Spinal cord (tissue), 10 donors: ENCODE data around the gene INPP4A. TPM values are rescaled to one million over a fixed set of nuclear protein-coding genes. Genes with fewer than 3 reads are reported as not detected.
"Not testable (repeated sequence)": the region's sequence is repeated elsewhere in the genome, so short reads cannot be mapped to it uniquely, and the experiment has no call there.

Source experiments
- DNase-seq, 6 donors: peaks; one replicate each; pipeline versions ENCODE4 v3.0.0 to v3.0.0-alpha.2; 2013 to 2015; ENCODE audit warnings: low spot score in 6 of 6, low read depth in 4 of 6
- H3K27ac ChIP-seq: one replicate; pipeline ENCODE4 v1.5.1; 2013; ENCODE audit warnings: low read depth, low read length, control low read depth
- H3K27me3 ChIP-seq: one replicate; pipeline ENCODE4 v1.6.1; 2013; ENCODE audit warnings: low read length; ENCODE audit not compliant: control insufficient read depth, insufficient read depth
- H3K36me3 ChIP-seq: one replicate; pipeline ENCODE4 v1.6.1; 2013; ENCODE audit warnings: low read length; ENCODE audit not compliant: control insufficient read depth, insufficient read depth
- H3K4me1 ChIP-seq: one replicate; pipeline ENCODE4 v1.6.1; 2013; ENCODE audit warnings: low read length; ENCODE audit not compliant: control insufficient read depth, insufficient read depth
- H3K4me3 ChIP-seq: one replicate; pipeline ENCODE4 v1.5.1; 2013; ENCODE audit warnings: low read depth, low read length, control low read depth
- H3K9me3 ChIP-seq: one replicate; pipeline ENCODE4 v1.6.1; 2013; ENCODE audit warnings: low read length; ENCODE audit not compliant: control insufficient read depth, insufficient read depth
- WGBS: methylation state at CpG from one replicate; pipeline ENCODE4 v1.1.5; 2013; ENCODE audit warnings: missing lambda C conversion rate; ENCODE audit not compliant: insufficient coverage; 5-methylcytosine and 5-hydroxymethylcytosine counted together
- polyA plus RNA-seq, 2 donors: library from polyadenylated mRNA; unstranded; fragments of 120-200 nt; gene quantifications; one replicate each; pipeline ENCODE4 v1.2.1, GENCODE V29; 2013; ENCODE audit not compliant: insufficient read length in 2 of 2
- total RNA-seq, 2 donors: library from RNA; depleted of rRNA in 1 of 2; stranded (reverse); fragments of 120-200 nt in 1 of 2; fragments of >200 nt in 1 of 2; gene quantifications; one replicate each; pipeline versions ENCODE4 v1.2.3 to v1.2.4, GENCODE V29; 2013 to 2014
- donor health status: healthy.

The INPP4A gene
- total and polyA plus RNA-seq, 4 donors: 31.2 to 55.0 (median 42.0) TPM

DNA sequence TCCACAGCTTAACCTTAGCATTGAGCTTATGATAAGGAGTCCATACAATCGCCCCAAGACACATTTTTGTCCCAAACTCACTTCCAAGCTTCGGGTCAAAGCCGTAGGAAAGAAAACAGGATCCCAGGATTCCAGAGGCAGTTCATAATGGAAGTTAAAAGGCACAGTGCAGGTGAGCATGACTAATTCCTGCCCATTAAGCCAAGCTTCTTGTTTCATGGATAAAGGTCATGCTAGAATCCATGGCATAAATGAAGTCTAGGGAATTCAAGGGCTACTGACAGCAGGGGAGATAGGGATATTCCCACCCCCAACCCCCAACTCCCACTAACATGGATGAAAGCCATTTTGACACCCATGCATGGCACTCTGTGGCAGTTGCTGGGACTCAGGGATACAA is 10.2 kb upstream of the INPP4A start:
- Histone ChIP-seq H3K27me3 (no peaks in the 10 kb centered on the region), H3K4me1 (no peaks in the 10 kb centered on the region), H3K36me3 (no peaks in the 10 kb centered on the region), H3K9me3 (no peaks in the 10 kb centered on the region), H3K4me3 (no peak overlapping the region), H3K27ac (no peak overlapping the region)
- no peak for DNase-seq
- WGBS: no CpG with 5 or more reads among the region's 3 CpGs

DNA sequence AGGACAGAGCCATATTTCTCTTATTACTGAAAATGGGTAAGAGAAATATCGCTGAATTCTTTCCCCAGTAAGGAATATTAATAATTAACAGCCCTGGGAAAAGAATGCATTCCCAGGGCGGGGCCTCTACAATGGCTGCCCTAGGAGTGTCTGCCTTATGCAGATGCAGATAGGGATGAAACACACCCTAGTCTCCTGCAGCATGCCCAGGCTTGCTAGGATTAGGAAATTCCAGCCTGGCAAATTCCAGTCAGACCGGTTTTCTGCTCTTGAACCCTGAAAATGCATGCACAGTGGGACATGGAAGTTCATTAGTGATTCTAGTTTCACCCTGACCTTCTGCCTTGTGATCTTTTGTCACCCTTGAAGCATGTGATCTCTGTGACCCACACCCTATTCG is 9.0 kb upstream of the INPP4A start:
- WGBS: 83% methylated on average over 3 of the region's 4 CpGs
- not testable (repeated sequence) for H3K9me3 ChIP-seq, H3K36me3 ChIP-seq, H3K4me1 ChIP-seq, H3K27ac ChIP-seq, H3K4me3 ChIP-seq, H3K27me3 ChIP-seq, DNase-seq

GRCh38 chr2:98436734-98437133 is 7.9 kb upstream of the INPP4A start:
- Histone ChIP-seq H3K36me3 (no peaks in the 10 kb centered on the region), H3K4me3 (no peak overlapping the region), H3K27ac (no peak overlapping the region), H3K4me1 (no peaks in the 10 kb centered on the region), H3K27me3 (no peaks in the 10 kb centered on the region), H3K9me3 (no peaks in the 10 kb centered on the region)
- DNase-seq: no peak
- WGBS: no CpG with 5 or more reads among the region's 4 CpGs

GRCh38 chr2:98438190-98439133 is 6.2 kb upstream of the INPP4A start:
- no CpG with 5 or more reads among the region's 1 CpG for WGBS

DNA sequence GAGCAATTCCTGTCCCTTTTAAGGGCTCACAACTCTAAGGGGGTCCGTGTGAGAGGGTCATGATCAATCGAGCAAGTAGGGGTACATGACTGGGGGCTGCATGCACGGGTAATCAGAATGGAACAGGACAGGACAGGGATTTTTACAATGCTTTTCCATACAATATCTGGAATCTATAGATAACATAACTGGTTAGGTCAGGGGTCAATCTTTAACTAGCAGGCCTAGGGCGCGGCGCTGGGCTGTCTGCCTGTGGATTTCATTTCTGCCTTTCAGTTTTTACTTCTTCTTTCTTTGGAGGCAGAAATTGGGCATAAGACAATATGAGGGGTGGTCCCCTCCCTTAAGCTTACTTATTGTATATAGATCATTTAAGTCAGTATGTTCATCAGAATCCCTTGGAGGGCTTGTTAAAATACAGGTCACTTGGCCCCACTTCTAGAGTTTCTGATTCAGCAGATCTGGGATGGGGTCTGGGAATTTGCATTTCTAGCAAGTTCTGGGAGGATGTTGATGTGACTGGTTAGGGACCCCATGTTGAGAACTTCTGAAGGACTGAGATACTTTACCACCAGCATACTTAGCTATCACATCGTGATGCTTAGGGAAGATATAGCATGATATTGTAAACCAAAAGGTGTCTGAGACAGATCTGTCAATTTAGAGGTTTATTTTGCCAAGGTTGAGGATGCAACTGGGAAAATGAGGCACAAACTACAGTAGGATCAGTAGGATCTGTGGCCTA is 2.8 kb upstream of the INPP4A start:
- Histone ChIP-seq H3K4me3 (no peak overlapping the region), H3K9me3 (no peaks in the 10 kb centered on the region), H3K27ac (no peak overlapping the region), H3K27me3 (no peaks in the 10 kb centered on the region), H3K4me1 (peaks cover 10% of the 10 kb centered on the region), H3K36me3 (no peaks in the 10 kb centered on the region)
- DNase-seq: no peak
- 80% methylated on average over 2 of the region's 7 CpGs for WGBS

More at GRCh38 chr2:98438190-98439133, 6.2 kb upstream of the INPP4A start:
- Histone ChIP-seq H3K27me3 (no peaks in the 10 kb centered on the region), H3K4me1 (no peaks in the 10 kb centered on the region), H3K4me3 (no peak overlapping the region), H3K36me3 (no peaks in the 10 kb centered on the region), H3K9me3 (no peaks in the 10 kb centered on the region), H3K27ac (no peak overlapping the region)
- no peak for DNase-seq

GRCh38 chr2:98442488-98442887 is 2.2 kb upstream of the INPP4A start:
- Histone ChIP-seq H3K4me3 (no peak overlapping the region), H3K4me1 (peaks cover 12% of the 10 kb centered on the region), H3K27me3 (no peaks in the 10 kb centered on the region), H3K9me3 (no peaks in the 10 kb centered on the region), H3K27ac (no peak overlapping the region), H3K36me3 (no peaks in the 10 kb centered on the region)
- no peak for DNase-seq
- 90% methylated on average over 2 of the region's 4 CpGs for WGBS

- peaks cover 12% of the 10 kb centered on the region for H3K4me1 ChIP-seq
- 0% methylated on average over 27 of the region's 34 CpGs for WGBS
- no peaks in the 10 kb centered on the region for H3K9me3 ChIP-seq
- peak overlapping the region; percentile 56 for H3K4me3 ChIP-seq
- H3K27me3 ChIP-seq: no peaks in the 10 kb centered on the region
- no peaks in the 10 kb centered on the region for H3K36me3 ChIP-seq
- DNase-seq: peak in 2 of 6 donors; percentile 54 to 62
- H3K27ac ChIP-seq: peak overlapping the region; percentile 33
These were observed 572 bp downstream of the INPP4A start for GRCh38 chr2:98445177-98445682.

DNA sequence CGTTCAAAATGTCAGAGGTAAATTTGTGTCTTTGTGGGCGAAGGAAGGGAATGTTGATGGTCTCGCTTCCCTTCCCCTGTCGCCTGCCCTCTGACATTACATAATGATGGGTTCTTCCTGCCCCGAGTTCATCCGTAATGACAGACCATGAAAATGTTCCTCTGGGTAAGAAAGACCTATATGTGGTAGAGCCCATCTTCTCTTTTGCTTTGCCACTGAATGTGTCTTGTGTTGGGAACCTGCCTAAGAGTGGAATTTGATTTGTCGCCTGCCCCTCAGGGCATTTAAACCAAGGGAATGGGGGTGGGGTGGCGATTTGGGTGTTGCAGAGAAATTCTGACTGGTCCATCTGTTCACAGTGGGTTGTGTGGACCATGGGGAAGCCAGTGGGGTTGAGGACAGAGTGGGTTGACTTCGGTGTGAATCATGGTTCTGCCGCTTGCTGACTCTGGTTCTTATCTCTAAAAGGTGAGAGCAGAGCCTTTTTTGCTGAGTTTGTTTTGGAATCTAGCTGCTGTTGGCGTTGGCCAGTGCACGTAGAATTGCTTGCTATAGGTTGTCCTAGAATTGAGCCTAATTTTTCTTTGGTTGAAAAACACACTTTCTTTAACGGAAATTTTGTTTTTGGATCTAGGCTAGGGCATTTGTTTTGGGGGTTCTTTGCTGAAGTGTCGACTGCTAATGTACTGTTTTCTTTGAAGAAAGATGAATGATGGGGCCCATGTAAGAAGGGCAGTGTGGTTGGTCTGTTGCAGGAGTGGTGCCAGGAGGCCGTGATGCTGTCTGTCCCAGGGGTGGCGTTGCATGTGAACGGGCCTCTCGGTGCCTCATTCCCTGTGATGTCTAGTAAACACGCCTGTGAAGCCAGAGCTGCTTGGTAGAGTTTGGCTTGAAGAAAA is 1.3 kb downstream of the INPP4A start:
- Histone ChIP-seq H3K9me3 (no peaks in the 10 kb centered on the region), H3K27me3 (no peaks in the 10 kb centered on the region), H3K36me3 (no peaks in the 10 kb centered on the region), H3K4me1 (peaks cover 16% of the 10 kb centered on the region), H3K4me3 (peak overlapping the region; percentile 56), H3K27ac (peak overlapping the region; percentile 33)
- DNase-seq: peak in 2 of 6 donors; percentile 25 to 51
- WGBS: 27% methylated on average over 15 of the region's 19 CpGs

GRCh38 chr2:98446850-98447249 is 2.2 kb downstream of the INPP4A start:
- Histone ChIP-seq H3K4me3 (no peak overlapping the region), H3K27ac (no peak overlapping the region), H3K27me3 (no peaks in the 10 kb centered on the region), H3K4me1 (peaks cover 18% of the 10 kb centered on the region), H3K36me3 (no peaks in the 10 kb centered on the region), H3K9me3 (no peaks in the 10 kb centered on the region)
- no peak for DNase-seq
- WGBS: no CpG with 5 or more reads among the region's 6 CpGs
